Stimulated activated CD8-positive, alpha-beta memory T cell treated with anti-CD3 and anti-CD28 coated beads, Interleukin-7, amount 100 ng/mL, for 24 hours (primary cell): ENCODE results near the gene NHSL1.
"Not testable (repeated sequence)": the region's sequence is repeated elsewhere in the genome, so short reads cannot be mapped to it uniquely, and the experiment has no call there.

Source experiments
- DNase-seq: peaks from one replicate; pipeline ENCODE4 v3.0.0-alpha.2; 2020; ENCODE audit warnings: low read depth

The NHSL1 gene

GRCh38 chr6:138426500-138427123 lies 72.7 kb downstream of the NHSL1 start:
- no peak for DNase-seq

GRCh38 chr6:138425256-138425655 lies 74.0 kb downstream of the NHSL1 start:
- DNase-seq: not testable (repeated sequence)

GRCh38 chr6:138424004-138424904 lies 75.0 kb downstream of the NHSL1 start:
- no peak for DNase-seq

GRCh38 chr6:138422861-138423260 lies 76.4 kb downstream of the NHSL1 start:
- no peak for DNase-seq

- no peak for DNase-seq
Observed at GRCh38 chr6:138421608-138422007, 77.7 kb downstream of the NHSL1 start.

- no peak for DNase-seq
Observed at GRCh38 chr6:138421089-138421488, 78.2 kb downstream of the NHSL1 start.

GRCh38 chr6:138420356-138420755 lies 78.9 kb downstream of the NHSL1 start:
- no peak for DNase-seq

- DNase-seq: no peak
Observed at GRCh38 chr6:138419766-138420165, 79.5 kb downstream of the NHSL1 start.

- no peak for DNase-seq
Observed at GRCh38 chr6:138418118-138418742, 81.1 kb downstream of the NHSL1 start.

- no peak for DNase-seq
Observed at GRCh38 chr6:138417493-138418117, 81.7 kb downstream of the NHSL1 start.

- no peak for DNase-seq
Observed at GRCh38 chr6:138416206-138416605, 83.1 kb downstream of the NHSL1 start.

- no peak for DNase-seq
Observed at GRCh38 chr6:138415125-138415524, 84.2 kb downstream of the NHSL1 start.

- no peak for DNase-seq
Observed at GRCh38 chr6:138410972-138411880, 88.1 kb downstream of the NHSL1 start.

GRCh38 chr6:138410048-138410735 lies 89.1 kb downstream of the NHSL1 start:
- DNase-seq: no peak

GRCh38 chr6:138406443-138406842 lies 92.9 kb downstream of the NHSL1 start:
- no peak for DNase-seq

- DNase-seq: no peak
Observed at GRCh38 chr6:138405816-138406413, 93.4 kb downstream of the NHSL1 start.

- DNase-seq: no peak
Observed at GRCh38 chr6:138404666-138405337, 94.5 kb downstream of the NHSL1 start.

- peak; percentile 85 for DNase-seq
Observed at GRCh38 chr6:138403801-138404665, 95.3 kb downstream of the NHSL1 start, which contains the start of gene HEBP2. Gene HEBP2, plus strand, starts transcription at chr6:138404223. Its CDS starts 273 bp downstream, at chr6:138404496.

GRCh38 chr6:138403324-138403800 lies 95.9 kb downstream of the NHSL1 start:
- DNase-seq: no peak
